ENCODE measurements around the gene TMCC2. TPM values are rescaled to one million over a fixed set of nuclear protein-coding genes. Genes with fewer than 3 reads are reported as not detected.

The TMCC2 gene
- total and polyA plus RNA-seq, 3 donors from 2014 or later, result 8.5 to 14.7 (median 12.1) TPM

DNA sequence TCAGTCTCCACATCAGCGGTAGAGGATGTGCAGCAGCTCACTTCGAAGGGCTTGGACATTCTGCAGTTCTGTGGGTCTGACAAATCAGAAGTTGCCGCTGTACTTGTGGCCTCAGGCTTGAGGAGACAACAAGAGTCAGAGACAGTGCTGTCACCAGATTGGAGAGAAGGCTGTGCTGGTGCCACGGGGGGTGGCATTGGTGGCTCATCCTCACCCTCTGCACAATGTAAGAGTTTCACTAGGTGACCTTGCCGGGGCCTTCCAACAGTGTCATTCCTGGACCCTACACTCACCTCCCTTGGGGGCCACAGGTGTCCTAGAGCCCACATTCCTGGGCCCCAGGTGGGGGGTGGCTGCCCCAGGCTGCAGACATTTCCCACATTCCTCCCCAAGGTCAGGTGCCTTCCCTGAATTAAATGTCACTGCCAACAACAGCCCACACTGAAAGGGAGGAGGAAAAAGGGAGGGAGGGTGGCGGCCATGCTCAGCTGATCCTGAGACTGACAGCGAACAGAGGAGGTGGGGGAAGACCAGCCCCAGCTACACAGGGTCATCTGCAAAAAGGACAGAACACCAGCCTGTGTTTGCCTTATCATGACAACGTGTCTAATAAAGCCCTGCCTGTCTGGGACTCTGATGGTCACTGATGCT lies 46.4 kb downstream of the TMCC2 start:
- TF ChIP-seq CTCF (IDR thresholded peaks at IDR 0.05), result no peak
- no peak for TF ChIP-seq POLR2A (IDR thresholded peaks at IDR 0.05)
- DNase-seq, result peak; percentile 60
- Histone ChIP-seq H3K27me3 (no peaks in the 10 kb centered on the region), H3K9me3 (no peaks in the 10 kb centered on the region), H3K27ac (no peak overlapping the region), H3K4me1 (peaks cover 17% of the 10 kb centered on the region), H3K4me3 (no peak overlapping the region), H3K36me3 (ENCODE audit: low read depth, missing control alignments) (no peaks in the 10 kb centered on the region)
- intact Hi-C loops (cut with DNase I; ENCODE audit: low total_unique reads), result loop anchor here (5.0 kb wide), 1 partner anchor 53 kb away; no protein-coding TSS in a partner anchor
- 68 to 76% methylated on average over 5 to 8 of the region's 8 CpGs for WGBS, 2 donors

GRCh38 chr1:205275133-205275532 lies 47.4 kb downstream of the TMCC2 start:
- no peaks in the 10 kb centered on the region for H3K9me3 ChIP-seq
- H3K36me3 ChIP-seq (ENCODE audit: low read depth, missing control alignments), result no peaks in the 10 kb centered on the region
- TF ChIP-seq CTCF (IDR thresholded peaks at IDR 0.05) (no peak), POLR2A (IDR thresholded peaks at IDR 0.05) (no peak)
- intact Hi-C loops (cut with DNase I; ENCODE audit: low total_unique reads), result no loop called here
- H3K4me3 ChIP-seq, result no peak overlapping the region
- 70 to 79% methylated on average over 3 of the region's 3 CpGs for WGBS, 2 donors
- no peaks in the 10 kb centered on the region for H3K27me3 ChIP-seq
- H3K4me1 ChIP-seq, result peaks cover 17% of the 10 kb centered on the region
- H3K27ac ChIP-seq, result no peak overlapping the region
- DNase-seq, result no peak

- intact Hi-C loops (cut with DNase I; ENCODE audit: low total_unique reads), result no loop called here
- H3K27ac ChIP-seq, result no peak overlapping the region
- DNase-seq, result no peak
- WGBS, 2 donors, result 79 to 91% methylated on average over 4 to 9 of the region's 9 CpGs
- no peak overlapping the region for H3K4me3 ChIP-seq
- no peaks in the 10 kb centered on the region for H3K36me3 ChIP-seq (ENCODE audit: low read depth, missing control alignments)
- no peak for TF ChIP-seq CTCF (IDR thresholded peaks at IDR 0.05)
- TF ChIP-seq POLR2A (IDR thresholded peaks at IDR 0.05), result no peak
- H3K9me3 ChIP-seq, result no peaks in the 10 kb centered on the region
- H3K27me3 ChIP-seq, result no peaks in the 10 kb centered on the region
- peaks cover 15% of the 10 kb centered on the region for H3K4me1 ChIP-seq
These were observed 48.4 kb downstream of the TMCC2 start for GRCh38 chr1:205275916-205276688.

- DNase-seq, result no peak
- intact Hi-C loops (cut with DNase I; ENCODE audit: low total_unique reads), result no loop called here
- 86 to 87% methylated on average over 7 to 8 of the region's 8 CpGs for WGBS, 2 donors
- Histone ChIP-seq H3K4me3 (no peak overlapping the region), H3K36me3 (ENCODE audit: low read depth, missing control alignments) (no peaks in the 10 kb centered on the region), H3K27me3 (no peaks in the 10 kb centered on the region), H3K27ac (no peak overlapping the region), H3K4me1 (peaks cover 9% of the 10 kb centered on the region), H3K9me3 (no peaks in the 10 kb centered on the region)
- TF ChIP-seq CTCF (IDR thresholded peaks at IDR 0.05) (no peak), POLR2A (IDR thresholded peaks at IDR 0.05) (no peak)
These were observed 48.9 kb downstream of the TMCC2 start for GRCh38 chr1:205276689-205277065.

Data from testis (tissue), 3 donors.